ENCODE results near the gene MAPK10. TPM values are rescaled to one million over a fixed set of nuclear protein-coding genes. Genes with fewer than 3 reads are reported as not detected.

MAPK10 gene
- total RNA-seq, 2 experiments from 2014 or later: 32.0 TPM; not detected in 1

- no peak for DNase-seq (ENCODE audit: low spot score)
- TF ChIP-seq EZH2phosphoT487 (IDR thresholded peaks at IDR 0.05; ENCODE audit: borderline replicate concordance, low read depth, low read length) (no peak), CTCF (conservative IDR thresholded peaks at IDR 0.05; ENCODE audit: low read length) (no peak)
- Histone ChIP-seq H3K79me2 (ENCODE audit: insufficient read depth, low read depth, low read length) (no peaks in the 10 kb centered on the region), H4K20me1 (ENCODE audit: insufficient read depth, low read length) (no peaks in the 10 kb centered on the region), H3K9me2 (ENCODE audit: insufficient read depth, low read length) (no peaks in the 10 kb centered on the region), H3K27ac (ENCODE audit: low read depth, low read length, poor library complexity, severe bottlenecking) (no peak overlapping the region), H3K4me3 (ENCODE audit: low read depth, low read length, poor library complexity, severe bottlenecking) (no peak overlapping the region), H3K4me1 (ENCODE audit: insufficient read depth, low read length, poor library complexity, severe bottlenecking) (no peaks in the 10 kb centered on the region), H3K9me3 (ENCODE audit: low read length) (no peaks in the 10 kb centered on the region), H2AFZ (ENCODE audit: low read length) (no peak overlapping the region), H3K36me3 (ENCODE audit: insufficient read depth, low read length) (no peaks in the 10 kb centered on the region), H3K4me2 (ENCODE audit: low read length) (no peak overlapping the region)
- POLR2A ChIA-PET: interaction anchor here (0.6 to 1.7 kb wide), 8 partner anchors 8 to 1296 kb away, joined by 3 to 6 read pairs (median 4); no protein-coding TSS in a partner anchor
- CTCF ChIA-PET (ENCODE audit: unreplicated experiment): no interaction called here
- BruUV-seq (replicated peaks): no TSS peak
- intact Hi-C loops (cut with micrococcal nuclease; ENCODE audit: unreplicated experiment): no loop called here
Measured at GRCh38 chr4:86243750-86244149, 116.1 kb downstream of the MAPK10 start.

- H3K79me2 ChIP-seq (ENCODE audit: insufficient read depth, low read depth, low read length): no peaks in the 10 kb centered on the region
Measured at GRCh38 chr4:86242677-86243076, 117.2 kb downstream of the MAPK10 start.

More at GRCh38 chr4:86242677-86243076, 117.2 kb downstream of the MAPK10 start:
- Histone ChIP-seq H4K20me1 (ENCODE audit: insufficient read depth, low read length) (no peaks in the 10 kb centered on the region), H3K9me3 (ENCODE audit: low read length) (no peaks in the 10 kb centered on the region), H3K4me2 (ENCODE audit: low read length) (no peak overlapping the region), H3K27ac (ENCODE audit: low read depth, low read length, poor library complexity, severe bottlenecking) (no peak overlapping the region), H2AFZ (ENCODE audit: low read length) (no peak overlapping the region), H3K4me1 (ENCODE audit: insufficient read depth, low read length, poor library complexity, severe bottlenecking) (no peaks in the 10 kb centered on the region), H3K4me3 (ENCODE audit: low read depth, low read length, poor library complexity, severe bottlenecking) (no peak overlapping the region), H3K9me2 (ENCODE audit: insufficient read depth, low read length) (no peaks in the 10 kb centered on the region), H3K36me3 (ENCODE audit: insufficient read depth, low read length) (no peaks in the 10 kb centered on the region)
- no TSS peak for BruUV-seq (replicated peaks)
- POLR2A ChIA-PET: interaction anchor here (1.1 kb wide), 1 partner anchor 34 kb away, joined by 3 read pairs; no protein-coding TSS in a partner anchor
- intact Hi-C loops (cut with micrococcal nuclease; ENCODE audit: unreplicated experiment): no loop called here
- no peak for DNase-seq (ENCODE audit: low spot score)
- TF ChIP-seq CTCF (conservative IDR thresholded peaks at IDR 0.05; ENCODE audit: low read length) (no peak), EZH2phosphoT487 (IDR thresholded peaks at IDR 0.05; ENCODE audit: borderline replicate concordance, low read depth, low read length) (no peak)
- CTCF ChIA-PET (ENCODE audit: unreplicated experiment): no interaction called here
